ENCODE data around the gene ARSI.

DNA sequence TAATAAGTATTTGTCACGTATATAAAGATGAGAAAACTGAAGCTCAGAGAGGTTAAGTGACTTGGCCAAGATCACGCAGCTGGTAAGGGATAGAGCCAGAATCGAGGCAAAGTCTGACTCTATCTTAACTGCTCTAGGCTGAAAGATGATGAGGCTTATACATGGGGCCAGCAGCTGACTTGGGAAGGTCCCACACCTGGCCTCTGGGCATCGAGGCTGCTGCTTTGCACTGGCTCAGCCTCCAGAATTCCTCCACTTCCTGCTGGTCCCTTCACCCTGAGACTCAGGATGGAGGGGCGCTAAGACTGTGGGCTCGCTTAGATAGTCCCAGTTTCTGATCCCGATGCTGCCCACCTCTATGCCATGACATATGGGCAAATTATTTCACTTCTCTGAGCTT lies 48.3 kb downstream of the ARSI start:
- TF ChIP-seq, protein P1, sequence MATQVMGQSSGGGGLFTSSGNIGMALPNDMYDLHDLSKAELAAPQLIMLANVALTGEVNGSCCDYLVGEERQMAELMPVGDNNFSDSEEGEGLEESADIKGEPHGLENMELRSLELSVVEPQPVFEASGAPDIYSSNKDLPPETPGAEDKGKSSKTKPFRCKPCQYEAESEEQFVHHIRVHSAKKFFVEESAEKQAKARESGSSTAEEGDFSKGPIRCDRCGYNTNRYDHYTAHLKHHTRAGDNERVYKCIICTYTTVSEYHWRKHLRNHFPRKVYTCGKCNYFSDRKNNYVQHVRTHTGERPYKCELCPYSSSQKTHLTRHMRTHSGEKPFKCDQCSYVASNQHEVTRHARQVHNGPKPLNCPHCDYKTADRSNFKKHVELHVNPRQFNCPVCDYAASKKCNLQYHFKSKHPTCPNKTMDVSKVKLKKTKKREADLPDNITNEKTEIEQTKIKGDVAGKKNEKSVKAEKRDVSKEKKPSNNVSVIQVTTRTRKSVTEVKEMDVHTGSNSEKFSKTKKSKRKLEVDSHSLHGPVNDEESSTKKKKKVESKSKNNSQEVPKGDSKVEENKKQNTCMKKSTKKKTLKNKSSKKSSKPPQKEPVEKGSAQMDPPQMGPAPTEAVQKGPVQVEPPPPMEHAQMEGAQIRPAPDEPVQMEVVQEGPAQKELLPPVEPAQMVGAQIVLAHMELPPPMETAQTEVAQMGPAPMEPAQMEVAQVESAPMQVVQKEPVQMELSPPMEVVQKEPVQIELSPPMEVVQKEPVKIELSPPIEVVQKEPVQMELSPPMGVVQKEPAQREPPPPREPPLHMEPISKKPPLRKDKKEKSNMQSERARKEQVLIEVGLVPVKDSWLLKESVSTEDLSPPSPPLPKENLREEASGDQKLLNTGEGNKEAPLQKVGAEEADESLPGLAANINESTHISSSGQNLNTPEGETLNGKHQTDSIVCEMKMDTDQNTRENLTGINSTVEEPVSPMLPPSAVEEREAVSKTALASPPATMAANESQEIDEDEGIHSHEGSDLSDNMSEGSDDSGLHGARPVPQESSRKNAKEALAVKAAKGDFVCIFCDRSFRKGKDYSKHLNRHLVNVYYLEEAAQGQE (tag by site-specific recombination; IDR thresholded peaks at IDR 0.05) = no peak
- TF ChIP-seq MYNN (tag by site-specific recombination; IDR thresholded peaks at IDR 0.05; ENCODE audit: borderline replicate concordance) (no peak), SP2 (tag by site-specific recombination; IDR thresholded peaks at IDR 0.05) (no peak), HOXD13 (CRISPR knock-in tag; IDR thresholded peaks at IDR 0.05; ENCODE audit: borderline replicate concordance) (no peak), KLF8 (tag by site-specific recombination; IDR thresholded peaks at IDR 0.05) (no peak), ZNF776 (tag by site-specific recombination; IDR thresholded peaks at IDR 0.05; ENCODE audit: borderline replicate concordance) (no peak), SCRT2 (tag by site-specific recombination; IDR thresholded peaks at IDR 0.05) (no peak), HOXC10 (CRISPR knock-in tag; IDR thresholded peaks at IDR 0.05) (no peak)
- TF ChIP-seq, protein P2, sequence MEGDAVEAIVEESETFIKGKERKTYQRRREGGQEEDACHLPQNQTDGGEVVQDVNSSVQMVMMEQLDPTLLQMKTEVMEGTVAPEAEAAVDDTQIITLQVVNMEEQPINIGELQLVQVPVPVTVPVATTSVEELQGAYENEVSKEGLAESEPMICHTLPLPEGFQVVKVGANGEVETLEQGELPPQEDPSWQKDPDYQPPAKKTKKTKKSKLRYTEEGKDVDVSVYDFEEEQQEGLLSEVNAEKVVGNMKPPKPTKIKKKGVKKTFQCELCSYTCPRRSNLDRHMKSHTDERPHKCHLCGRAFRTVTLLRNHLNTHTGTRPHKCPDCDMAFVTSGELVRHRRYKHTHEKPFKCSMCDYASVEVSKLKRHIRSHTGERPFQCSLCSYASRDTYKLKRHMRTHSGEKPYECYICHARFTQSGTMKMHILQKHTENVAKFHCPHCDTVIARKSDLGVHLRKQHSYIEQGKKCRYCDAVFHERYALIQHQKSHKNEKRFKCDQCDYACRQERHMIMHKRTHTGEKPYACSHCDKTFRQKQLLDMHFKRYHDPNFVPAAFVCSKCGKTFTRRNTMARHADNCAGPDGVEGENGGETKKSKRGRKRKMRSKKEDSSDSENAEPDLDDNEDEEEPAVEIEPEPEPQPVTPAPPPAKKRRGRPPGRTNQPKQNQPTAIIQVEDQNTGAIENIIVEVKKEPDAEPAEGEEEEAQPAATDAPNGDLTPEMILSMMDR (tag by site-specific recombination; IDR thresholded peaks at IDR 0.05) = no peak
- TF ChIP-seq, protein P3, sequence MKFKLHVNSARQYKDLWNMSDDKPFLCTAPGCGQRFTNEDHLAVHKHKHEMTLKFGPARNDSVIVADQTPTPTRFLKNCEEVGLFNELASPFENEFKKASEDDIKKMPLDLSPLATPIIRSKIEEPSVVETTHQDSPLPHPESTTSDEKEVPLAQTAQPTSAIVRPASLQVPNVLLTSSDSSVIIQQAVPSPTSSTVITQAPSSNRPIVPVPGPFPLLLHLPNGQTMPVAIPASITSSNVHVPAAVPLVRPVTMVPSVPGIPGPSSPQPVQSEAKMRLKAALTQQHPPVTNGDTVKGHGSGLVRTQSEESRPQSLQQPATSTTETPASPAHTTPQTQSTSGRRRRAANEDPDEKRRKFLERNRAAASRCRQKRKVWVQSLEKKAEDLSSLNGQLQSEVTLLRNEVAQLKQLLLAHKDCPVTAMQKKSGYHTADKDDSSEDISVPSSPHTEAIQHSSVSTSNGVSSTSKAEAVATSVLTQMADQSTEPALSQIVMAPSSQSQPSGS (tag by site-specific recombination; IDR thresholded peaks at IDR 0.05; ENCODE audit: low read depth) = no peak

All from HEK293 (cell line).